GM12865 (cell line): Measurements from ENCODE around the gene MGMT.

Experiments used
- DNase-seq: peaks from one replicate; pipeline ENCODE4 v3.0.0; 2010; ENCODE audit warnings: low read depth
- H3K4me3 ChIP-seq: 2 replicates; pipeline ENCODE4 v1.5.1; 2011; ENCODE audit warnings: mild to moderate bottlenecking, low read depth, low read length, control low read depth
- CTCF ChIP-seq: IDR thresholded peaks from 2 replicates; pipeline ENCODE4 v1.5.1; 2011; ENCODE audit warnings: low read length, control low read depth, low read depth, inconsistent platforms; ENCODE audit not compliant: insufficient read depth; ENCODE audit errors: missing control alignments

Gene MGMT

GRCh38 chr10:129502448-129502847, 35.4 kb downstream of the MGMT start:
- H3K4me3 ChIP-seq = no peak overlapping the region
- no peak for TF ChIP-seq CTCF
- no peak for DNase-seq

- no peak for TF ChIP-seq CTCF
- H3K4me3 ChIP-seq = no peak overlapping the region
- no peak for DNase-seq
Measured at GRCh38 chr10:129505500-129506075, 38.5 kb downstream of the MGMT start.

- DNase-seq = no peak
- no peak for TF ChIP-seq CTCF
- no peak overlapping the region for H3K4me3 ChIP-seq
Measured at GRCh38 chr10:129506101-129506797, 39.2 kb downstream of the MGMT start.

- no peak for TF ChIP-seq CTCF
- no peak for DNase-seq
Measured at GRCh38 chr10:129507216-129507889, 40.3 kb downstream of the MGMT start.

GRCh38 chr10:129509155-129509554, 42.1 kb downstream of the MGMT start:
- no peak overlapping the region for H3K4me3 ChIP-seq
- no peak for TF ChIP-seq CTCF
- DNase-seq = no peak

More at GRCh38 chr10:129507216-129507889, 40.3 kb downstream of the MGMT start:
- no peak overlapping the region for H3K4me3 ChIP-seq

GRCh38 chr10:129509835-129510234, 42.8 kb downstream of the MGMT start:
- no peak overlapping the region for H3K4me3 ChIP-seq
- DNase-seq = no peak
- no peak for TF ChIP-seq CTCF
